SH-SY5Y (cell line): ENCODE data around the gene NOP14.

Experiments used
- GATA2 ChIP-seq: IDR thresholded peaks from 2 replicates; pipeline ENCODE4 v1.6.1; 2011; ENCODE audit warnings: mild to moderate bottlenecking, low read depth, low read length
- GATA3 ChIP-seq: IDR thresholded peaks from 2 replicates; pipeline ENCODE4 v1.6.1; 2011; ENCODE audit warnings: low read depth, mild to moderate bottlenecking, low read length, moderate library complexity

GRCh38 chr4:2910409-2910808 lies 52.8 kb downstream of the NOP14 start:
- no peak for TF ChIP-seq GATA3
- TF ChIP-seq GATA2: no peak
